Osteocyte (in vitro differentiated cells): Measurements from ENCODE around the gene ZNF860. TPM values are rescaled to one million over a fixed set of nuclear protein-coding genes. Genes with fewer than 3 reads are reported as not detected.
"Not testable (repeated sequence)": the region's sequence is repeated elsewhere in the genome, so short reads cannot be mapped to it uniquely, and the experiment has no call there.

Source experiments
- DNase-seq: peaks from one replicate; pipeline ENCODE4 v3.0.0; 2021; ENCODE audit warnings: mixed read lengths; ENCODE audit not compliant: unreplicated experiment; ENCODE audit errors: extremely low spot score
- H3K27ac Mint-ChIP-seq: one replicate; pipeline ENCODE4 v1.8.0; 2021; ENCODE audit warnings: mild to moderate bottlenecking, mixed read lengths; ENCODE audit not compliant: unreplicated experiment
- H3K27me3 Mint-ChIP-seq: one replicate; pipeline ENCODE4 v1.8.0; 2021; ENCODE audit warnings: mixed read lengths; ENCODE audit not compliant: unreplicated experiment
- H3K36me3 Mint-ChIP-seq: one replicate; pipeline ENCODE4 v1.8.0; 2021; ENCODE audit warnings: mixed read lengths; ENCODE audit not compliant: unreplicated experiment
- H3K4me1 Mint-ChIP-seq: one replicate; pipeline ENCODE4 v1.8.0; 2021; ENCODE audit warnings: mixed read lengths; ENCODE audit not compliant: unreplicated experiment
- H3K4me3 Mint-ChIP-seq: one replicate; pipeline ENCODE4 v1.8.0; 2021; ENCODE audit warnings: mild to moderate bottlenecking, moderate library complexity, mixed read lengths; ENCODE audit not compliant: unreplicated experiment
- H3K9me3 Mint-ChIP-seq: one replicate; pipeline ENCODE4 v1.8.0; 2021; ENCODE audit warnings: mixed read lengths; ENCODE audit not compliant: unreplicated experiment
- CTCF ChIP-seq: fragments of 200-600 bp; sonication (generic); IDR thresholded peaks from 2 replicates; pipeline ENCODE4 v1.5.0; 2021; ENCODE audit warnings: antibody characterized with exemption, mild to moderate bottlenecking, moderate library complexity
- total RNA-seq: library from RNA; stranded (reverse); gene quantifications from 2 replicates; pipeline ENCODE4 v1.2.1, GENCODE V29; 2021

Gene ZNF860
- total RNA-seq, 1 donor from 2014 or later = 1.3 TPM

GRCh38 chr3:31988271-31988670 is 6.7 kb downstream of the ZNF860 start:
- no peak for TF ChIP-seq CTCF
- no peak for DNase-seq

GRCh38 chr3:31992995-31993394 is 11.4 kb downstream of the ZNF860 start:
- not testable (repeated sequence) for DNase-seq, H3K4me1 Mint-ChIP-seq, H3K36me3 Mint-ChIP-seq, H3K4me3 Mint-ChIP-seq, H3K27me3 Mint-ChIP-seq, H3K27ac Mint-ChIP-seq
- peaks cover 12% of the 10 kb centered on the region for H3K9me3 Mint-ChIP-seq

More at GRCh38 chr3:31988271-31988670, 6.7 kb downstream of the ZNF860 start:
- H3K4me3 Mint-ChIP-seq = no peak overlapping the region
- H3K9me3 Mint-ChIP-seq = peaks cover 4% of the 10 kb centered on the region
- H3K27me3 Mint-ChIP-seq = no peaks in the 10 kb centered on the region
- no peak overlapping the region for H3K27ac Mint-ChIP-seq
- no peaks in the 10 kb centered on the region for H3K36me3 Mint-ChIP-seq
- H3K4me1 Mint-ChIP-seq = no peaks in the 10 kb centered on the region

- no peak for DNase-seq
- TF ChIP-seq CTCF = no peak
- peaks cover 2% of the 10 kb centered on the region for H3K36me3 Mint-ChIP-seq
- H3K27me3 Mint-ChIP-seq = no peaks in the 10 kb centered on the region
- H3K9me3 Mint-ChIP-seq = peaks cover 12% of the 10 kb centered on the region
- no peaks in the 10 kb centered on the region for H3K4me1 Mint-ChIP-seq
- H3K27ac Mint-ChIP-seq = no peak overlapping the region
- H3K4me3 Mint-ChIP-seq = no peak overlapping the region
Measured at GRCh38 chr3:31993843-31994242, 12.3 kb downstream of the ZNF860 start.

- not testable (repeated sequence) for H3K27ac Mint-ChIP-seq, H3K4me1 Mint-ChIP-seq, H3K27me3 Mint-ChIP-seq, H3K36me3 Mint-ChIP-seq, DNase-seq, H3K4me3 Mint-ChIP-seq
- H3K9me3 Mint-ChIP-seq = peaks cover 12% of the 10 kb centered on the region
Measured at GRCh38 chr3:31995026-31995425, 13.5 kb downstream of the ZNF860 start.

GRCh38 chr3:31996195-31996594 is 14.6 kb downstream of the ZNF860 start:
- no peak for DNase-seq
- H3K27ac Mint-ChIP-seq = no peak overlapping the region
- no peak for TF ChIP-seq CTCF
- H3K4me1 Mint-ChIP-seq = no peaks in the 10 kb centered on the region
- peaks cover 2% of the 10 kb centered on the region for H3K36me3 Mint-ChIP-seq
- peaks cover 12% of the 10 kb centered on the region for H3K9me3 Mint-ChIP-seq
- no peaks in the 10 kb centered on the region for H3K27me3 Mint-ChIP-seq
- H3K4me3 Mint-ChIP-seq = no peak overlapping the region

- no peaks in the 10 kb centered on the region for H3K27me3 Mint-ChIP-seq
- H3K4me3 Mint-ChIP-seq = no peak overlapping the region
- peaks cover 2% of the 10 kb centered on the region for H3K36me3 Mint-ChIP-seq
- DNase-seq = no peak
- H3K4me1 Mint-ChIP-seq = peaks cover 6% of the 10 kb centered on the region
- no peak for TF ChIP-seq CTCF
- H3K27ac Mint-ChIP-seq = no peak overlapping the region
- H3K9me3 Mint-ChIP-seq = peaks cover 12% of the 10 kb centered on the region
Measured at GRCh38 chr3:31997500-31997899, 15.9 kb downstream of the ZNF860 start.
